ENCODE results near the gene UST. TPM values are rescaled to one million over a fixed set of nuclear protein-coding genes. Genes with fewer than 3 reads are reported as not detected.

The UST gene
- total and polyA plus RNA-seq, 4 donors: 0.24 to 2.7 (median 0.87) TPM

DNA sequence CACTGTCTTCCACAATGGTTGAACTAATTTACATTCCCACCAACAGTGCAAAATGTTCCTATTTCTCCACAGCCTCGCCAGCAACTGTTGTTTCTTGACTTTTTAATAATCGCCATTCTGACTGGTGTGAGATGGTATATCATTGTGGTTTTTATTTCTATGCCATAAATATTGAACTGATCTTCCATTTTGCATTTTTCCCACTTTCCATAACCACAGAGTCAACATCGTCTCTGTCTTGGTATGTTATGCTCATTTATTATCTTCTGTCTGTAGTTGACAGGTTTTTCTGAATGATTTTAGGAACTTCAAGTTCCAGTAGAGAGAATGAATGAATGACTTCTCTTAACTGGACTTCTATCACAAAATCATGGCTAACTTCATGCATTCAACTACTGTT is 259.8 kb downstream of the UST start:
- WGBS: 64% methylated on average over 3 of the region's 3 CpGs
- Histone ChIP-seq H3K4me1 (ENCODE audit: control insufficient read depth in 4 of 4, insufficient read depth in 4 of 4, low read length in 3 of 4) (no peaks in the 10 kb centered on the region), H3K36me3 (ENCODE audit: control insufficient read depth in 4 of 4, insufficient read depth in 3 of 4, low read depth in 1 of 4, low read length in 3 of 4) (no peaks in the 10 kb centered on the region), H3K9me3 (ENCODE audit: control insufficient read depth in 4 of 4, low read length in 3 of 4) (peaks cover 0 to 2% (median 0%) of the 10 kb centered on the region in 4 donors), H3K27ac (ENCODE audit: low read depth in 1 of 2, low read length in 2 of 2) (no peak overlapping the region), H3K27me3 (ENCODE audit: control insufficient read depth in 4 of 4, insufficient read depth in 4 of 4, low read length in 3 of 4) (no peaks in the 10 kb centered on the region), H3K9ac (ENCODE audit: low read depth in 1 of 2, low read length in 2 of 2) (no peak overlapping the region), H3K4me3 (ENCODE audit: low read depth in 1 of 3, low read length in 3 of 3) (no peak overlapping the region)
- no peak for TF ChIP-seq NR2F2 (IDR thresholded peaks at IDR 0.05)
- no peak for TF ChIP-seq EGR1 (IDR thresholded peaks at IDR 0.05; ENCODE audit: low read depth in 2 of 2)
- TF ChIP-seq FOXA2 (IDR thresholded peaks at IDR 0.05): no peak
- TF ChIP-seq RXRA (IDR thresholded peaks at IDR 0.05): no peak
- no peak for TF ChIP-seq RAD21 (IDR thresholded peaks at IDR 0.05)
- no peak for TF ChIP-seq GABPA (IDR thresholded peaks at IDR 0.05 in 1 of 2, conservative IDR thresholded peaks at IDR 0.05 in 1 of 2)
- TF ChIP-seq CTCF (IDR thresholded peaks at IDR 0.05; ENCODE audit: low read depth, low read length, missing input control): no peak
- TF ChIP-seq YY1 (IDR thresholded peaks at IDR 0.05): no peak
- no peak for TF ChIP-seq HNF4G (IDR thresholded peaks at IDR 0.05)
- no peak for TF ChIP-seq ATF3 (IDR thresholded peaks at IDR 0.05)
- TF ChIP-seq ZBTB33 (IDR thresholded peaks at IDR 0.05): no peak
- TF ChIP-seq REST (IDR thresholded peaks at IDR 0.05): no peak
- no peak for TF ChIP-seq SP1 (IDR thresholded peaks at IDR 0.05)
- no peak for TF ChIP-seq JUND (IDR thresholded peaks at IDR 0.05)
- no peak for TF ChIP-seq TAF1 (conservative IDR thresholded peaks at IDR 0.05)
- TF ChIP-seq FOXA1 (IDR thresholded peaks at IDR 0.05): no peak
- no peak for TF ChIP-seq HNF4A (conservative IDR thresholded peaks at IDR 0.05)
- TF ChIP-seq MAX (IDR thresholded peaks at IDR 0.05): no peak
- DNase-seq (ENCODE audit: low spot score): no peak
